H9 (cell line): Measurements from ENCODE around the gene TMEM235. TPM values are rescaled to one million over a fixed set of nuclear protein-coding genes. Genes with fewer than 3 reads are reported as not detected.
A peak's percentile ranks its signal among the peaks of the same experiment; 100 is the strongest.

Experiments
- DNase-seq: peaks from one replicate; pipeline ENCODE4 v3.0.0-alpha.2; 2017
- H2AFZ ChIP-seq: one replicate; pipeline ENCODE4 v1.6.1; 2013; ENCODE audit warnings: mild to moderate bottlenecking, low read length, control low read depth, moderate library complexity
- H2AK5ac ChIP-seq: 2 replicates; pipeline ENCODE4 v1.6.1; 2013; ENCODE audit warnings: low read length, control low read depth, mixed read lengths; ENCODE audit not compliant: insufficient read length
- H2BK120ac ChIP-seq: one replicate; pipeline ENCODE4 v1.6.1; 2013; ENCODE audit warnings: low read depth, mild to moderate bottlenecking, low read length, control low read depth, inconsistent platforms; ENCODE audit not compliant: poor library complexity, severe bottlenecking
- H2BK12ac ChIP-seq: 2 replicates; pipeline ENCODE4 v1.6.1; 2013; ENCODE audit warnings: low read length, control low read depth, mixed read lengths, low read depth; ENCODE audit not compliant: insufficient read length
- H2BK15ac ChIP-seq: 2 replicates; pipeline ENCODE4 v1.6.1; 2013; ENCODE audit warnings: low read depth, low read length, control low read depth
- H2BK20ac ChIP-seq: one replicate; pipeline ENCODE4 v1.6.1; 2013; ENCODE audit warnings: low read depth, mild to moderate bottlenecking, low read length, control low read depth, inconsistent platforms; ENCODE audit not compliant: poor library complexity, severe bottlenecking
- H2BK5ac ChIP-seq: 2 replicates; pipeline ENCODE4 v1.6.1; 2013; ENCODE audit warnings: low read length, control low read depth, mixed read lengths; ENCODE audit not compliant: insufficient read length
- H3K14ac ChIP-seq: 2 replicates; pipeline ENCODE4 v1.6.1; 2013; ENCODE audit warnings: low read length, control low read depth; ENCODE audit not compliant: insufficient read depth
- H3K18ac ChIP-seq: 2 replicates; pipeline ENCODE4 v1.6.1; 2013; ENCODE audit warnings: low read depth, mild to moderate bottlenecking, mixed read lengths, low read length, control low read depth; ENCODE audit not compliant: insufficient read length
- H3K23ac ChIP-seq: 2 replicates; pipeline ENCODE4 v1.6.1; 2013; ENCODE audit warnings: low read length, control low read depth, mixed read lengths, low read depth; ENCODE audit not compliant: insufficient read length
- H3K23me2 ChIP-seq: 2 replicates; pipeline ENCODE4 v1.6.1; 2013; ENCODE audit warnings: low read depth, mild to moderate bottlenecking, mixed read lengths, low read length, control low read depth; ENCODE audit not compliant: insufficient read length, poor library complexity, severe bottlenecking
- H3K27ac ChIP-seq: 2 replicates; pipeline ENCODE4 v1.5.1; 2013; ENCODE audit warnings: low read length, control low read depth, mixed read lengths, low read depth; ENCODE audit not compliant: insufficient read length
- H3K27me3 ChIP-seq: 2 replicates; pipeline ENCODE4 v1.6.1; 2013; ENCODE audit warnings: low read length, control low read depth, inconsistent platforms; ENCODE audit not compliant: insufficient read depth
- H3K4ac ChIP-seq: 2 replicates; pipeline ENCODE4 v1.6.1; 2013; ENCODE audit warnings: low read depth, mild to moderate bottlenecking, control low read depth, inconsistent platforms, low read length, moderate library complexity
- H3K4me1 ChIP-seq: 2 replicates; pipeline ENCODE4 v1.6.1; 2013; ENCODE audit warnings: low read length, control low read depth, inconsistent platforms; ENCODE audit not compliant: insufficient read depth
- H3K4me2 ChIP-seq: 2 replicates; pipeline ENCODE4 v1.6.1; 2013; ENCODE audit warnings: low read length, control low read depth, mixed read lengths; ENCODE audit not compliant: insufficient read length, insufficient read depth
- H3K56ac ChIP-seq: 2 replicates; pipeline ENCODE4 v1.6.1; 2013; ENCODE audit warnings: low read depth, mild to moderate bottlenecking, mixed read lengths, low read length, control low read depth; ENCODE audit not compliant: insufficient read length
- H3K79me1 ChIP-seq: 2 replicates; pipeline ENCODE4 v1.6.1; 2013; ENCODE audit warnings: low read depth, mild to moderate bottlenecking, moderate library complexity, low read length, control low read depth, inconsistent platforms; ENCODE audit not compliant: insufficient read depth, poor library complexity, severe bottlenecking
- H3K79me2 ChIP-seq: 2 replicates; pipeline ENCODE4 v1.6.1; 2013; ENCODE audit warnings: low read length, control low read depth, inconsistent platforms; ENCODE audit not compliant: insufficient read depth
- H3K9ac ChIP-seq: 2 replicates; pipeline ENCODE4 v1.6.1; 2013; ENCODE audit warnings: low read length, control low read depth, mixed read lengths; ENCODE audit not compliant: insufficient read length; ENCODE audit errors: extremely low read depth
- H3K9me3 ChIP-seq: one replicate; pipeline ENCODE4 v1.6.1; 2013; ENCODE audit warnings: low read depth, low read length, inconsistent platforms; ENCODE audit not compliant: control insufficient read depth
- H3T11ph ChIP-seq: one replicate; pipeline ENCODE4 v1.6.1; 2013; ENCODE audit warnings: mild to moderate bottlenecking, low read length, control low read depth, inconsistent platforms
- H4K20me1 ChIP-seq: one replicate; pipeline ENCODE4 v1.6.1; 2013; ENCODE audit not compliant: control insufficient read depth, insufficient read length, insufficient read depth
- H4K5ac ChIP-seq: 2 replicates; pipeline ENCODE4 v1.6.1; 2013; ENCODE audit warnings: low read depth, mild to moderate bottlenecking, mixed read lengths, low read length, control low read depth; ENCODE audit not compliant: insufficient read length
- H4K8ac ChIP-seq: replicated peaks from 2 replicates; pipeline ENCODE4 v1.6.1; 2013; ENCODE audit warnings: low read length, control low read depth, mixed read lengths, low read depth; ENCODE audit not compliant: insufficient read length
- H4K91ac ChIP-seq: 2 replicates; pipeline ENCODE4 v1.6.1; 2013; ENCODE audit warnings: low read depth, mild to moderate bottlenecking, moderate library complexity, mixed read lengths, low read length, control low read depth; ENCODE audit not compliant: insufficient read length
- H3K27ac Mint-ChIP-seq, 3 experiments: 2 replicates in 2 of 3; 3 replicates in 1 of 3; pipeline ENCODE4 v1.8.0; 2020 to 2021; ENCODE audit warnings: mixed read lengths in 3 of 3, mild to moderate bottlenecking in 1 of 3, moderate library complexity in 1 of 3
- H3K27me3 Mint-ChIP-seq: 2 replicates; pipeline ENCODE4 v1.8.0; 2021; ENCODE audit warnings: low read depth, mild to moderate bottlenecking, moderate library complexity, mixed read lengths
- H3K36me3 Mint-ChIP-seq, 3 experiments: 2 replicates in 2 of 3; 3 replicates in 1 of 3; pipeline ENCODE4 v1.8.0; 2020 to 2021; ENCODE audit warnings: low read depth in 3 of 3, mixed read lengths in 3 of 3; ENCODE audit not compliant: insufficient read depth in 1 of 3
- H3K4me1 Mint-ChIP-seq, 2 experiments: 2 replicates each; pipeline ENCODE4 v1.8.0; 2020; ENCODE audit warnings: mixed read lengths in 2 of 2
- H3K4me3 Mint-ChIP-seq, 2 experiments: 2 replicates in 1 of 2; 3 replicates in 1 of 2; pipeline ENCODE4 v1.8.0; 2020 to 2021; ENCODE audit warnings: mild to moderate bottlenecking in 2 of 2, mixed read lengths in 2 of 2, moderate library complexity in 1 of 2
- H3K9me3 Mint-ChIP-seq, 2 experiments: 2 replicates in 1 of 2; 3 replicates in 1 of 2; pipeline ENCODE4 v1.8.0; 2020; ENCODE audit warnings: mild to moderate bottlenecking in 2 of 2, mixed read lengths in 2 of 2, moderate library complexity in 1 of 2
- WGBS: extraction: QIAGEN DNeasy Blood & Tissue Kit; methylation state at CpG from one replicate; pipeline ENCODE4 v1.1.7; 2013; ENCODE audit warnings: missing lambda C conversion rate, low lambda C conversion rate, mixed read lengths; ENCODE audit not compliant: insufficient read length; ENCODE audit errors: extremely low coverage; 5-methylcytosine and 5-hydroxymethylcytosine counted together
- total RNA-seq: library from RNA; stranded (reverse); gene quantifications from 2 replicates; pipeline ENCODE4 v1.2.1, GENCODE V29; 2021
- TF ChIP-seq, protein P1 (sequence below): fragments of 200-600 bp; sonication (generic); conservative IDR thresholded peaks from 3 replicates; pipeline ENCODE4 v1.8.0; 2021; ENCODE audit warnings: antibody characterized with exemption, mild to moderate bottlenecking

Gene TMEM235
- total RNA-seq, 1 experiment from 2014 or later = 0.28 TPM

DNA sequence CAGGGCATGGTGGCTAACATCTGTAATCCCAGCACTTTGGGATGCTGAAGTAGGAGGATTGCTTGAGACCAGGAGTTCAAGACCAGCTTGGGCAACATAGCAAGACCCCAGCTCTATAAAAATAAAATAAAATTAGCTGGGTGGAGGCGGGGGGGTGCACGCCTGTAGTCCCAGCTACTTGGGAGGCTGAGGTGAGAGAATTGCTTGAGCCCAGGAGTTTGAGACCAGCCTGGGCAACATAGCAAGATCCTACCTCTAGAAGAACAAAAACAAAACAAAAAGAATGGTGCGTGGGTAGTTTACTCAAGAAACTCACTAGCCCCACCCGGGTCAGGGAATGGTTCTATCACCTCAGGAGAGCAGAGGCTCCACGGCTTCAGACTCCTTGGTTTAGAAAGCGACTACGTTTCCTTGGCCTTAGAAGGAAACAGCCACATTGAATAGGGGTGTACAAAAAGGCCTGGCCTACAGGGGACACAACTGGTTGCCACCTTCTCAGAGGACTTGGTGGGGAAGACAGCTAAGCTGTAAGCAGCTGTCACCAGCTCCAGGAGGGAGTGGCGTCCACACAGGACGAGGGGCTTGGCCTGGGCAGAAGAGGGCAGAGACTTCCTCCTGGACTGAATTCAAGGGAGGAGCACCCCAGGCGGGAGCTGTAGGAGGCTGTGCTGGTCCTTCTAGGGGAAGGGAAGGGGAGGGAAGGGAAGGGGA, 45.3 kb upstream of the TMEM235 start:
- H3K18ac ChIP-seq = no peak overlapping the region
- peak overlapping the region; percentile 78 for H3K9ac ChIP-seq
- no peak overlapping the region for H2BK20ac ChIP-seq
- peak overlapping the region in 2 of 3 experiments; percentile 83 to 88; a peak in 3 of 7 replicates for H3K27ac Mint-ChIP-seq
- H2BK5ac ChIP-seq = no peak overlapping the region
- peak overlapping the region; percentile 84 to 85 for H3K4me3 Mint-ChIP-seq
- H3K14ac ChIP-seq = no peak overlapping the region
- H3K9me3 ChIP-seq = no peaks in the 10 kb centered on the region
- H3K79me1 ChIP-seq = peaks cover 2% of the 10 kb centered on the region
- H3K79me2 ChIP-seq = peaks cover 9% of the 10 kb centered on the region; the same call in 1 of the 2 replicates
- no peak overlapping the region for H3K27ac ChIP-seq
- no peak overlapping the region for H2AFZ ChIP-seq
- no peak overlapping the region for H2BK12ac ChIP-seq
- peaks cover 24 to 35% of the 10 kb centered on the region in 2 experiments for H3K4me1 Mint-ChIP-seq
- H3K27me3 Mint-ChIP-seq = no peaks in the 10 kb centered on the region
- H4K8ac ChIP-seq = no peak overlapping the region
- H3T11ph ChIP-seq = no peak overlapping the region
- no peaks in the 10 kb centered on the region for H3K27me3 ChIP-seq
- H3K56ac ChIP-seq = no peak overlapping the region
- WGBS = no CpG with 5 or more reads among the region's 10 CpGs
- no peak overlapping the region for H4K5ac ChIP-seq
- H3K36me3 Mint-ChIP-seq = peaks cover 35 to 58% (median 57%) of the 10 kb centered on the region in 3 experiments; a peak in 6 of 7 replicates
- H3K4me1 ChIP-seq = no peaks in the 10 kb centered on the region
- peaks cover 6% of the 10 kb centered on the region for H3K23me2 ChIP-seq
- no peak overlapping the region for H2BK120ac ChIP-seq
- H2BK15ac ChIP-seq = no peak overlapping the region
- no peaks in the 10 kb centered on the region for H4K20me1 ChIP-seq
- no peak overlapping the region for H2AK5ac ChIP-seq
- no peak overlapping the region for H4K91ac ChIP-seq
- H3K4me2 ChIP-seq = peak overlapping the region; percentile 80
- no peak overlapping the region for H3K4ac ChIP-seq
- H3K23ac ChIP-seq = no peak overlapping the region
- DNase-seq = no peak
- TF ChIP-seq, protein P1, sequence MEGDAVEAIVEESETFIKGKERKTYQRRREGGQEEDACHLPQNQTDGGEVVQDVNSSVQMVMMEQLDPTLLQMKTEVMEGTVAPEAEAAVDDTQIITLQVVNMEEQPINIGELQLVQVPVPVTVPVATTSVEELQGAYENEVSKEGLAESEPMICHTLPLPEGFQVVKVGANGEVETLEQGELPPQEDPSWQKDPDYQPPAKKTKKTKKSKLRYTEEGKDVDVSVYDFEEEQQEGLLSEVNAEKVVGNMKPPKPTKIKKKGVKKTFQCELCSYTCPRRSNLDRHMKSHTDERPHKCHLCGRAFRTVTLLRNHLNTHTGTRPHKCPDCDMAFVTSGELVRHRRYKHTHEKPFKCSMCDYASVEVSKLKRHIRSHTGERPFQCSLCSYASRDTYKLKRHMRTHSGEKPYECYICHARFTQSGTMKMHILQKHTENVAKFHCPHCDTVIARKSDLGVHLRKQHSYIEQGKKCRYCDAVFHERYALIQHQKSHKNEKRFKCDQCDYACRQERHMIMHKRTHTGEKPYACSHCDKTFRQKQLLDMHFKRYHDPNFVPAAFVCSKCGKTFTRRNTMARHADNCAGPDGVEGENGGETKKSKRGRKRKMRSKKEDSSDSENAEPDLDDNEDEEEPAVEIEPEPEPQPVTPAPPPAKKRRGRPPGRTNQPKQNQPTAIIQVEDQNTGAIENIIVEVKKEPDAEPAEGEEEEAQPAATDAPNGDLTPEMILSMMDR = no peak
- no peaks in the 10 kb centered on the region for H3K9me3 Mint-ChIP-seq
